Measurements from ENCODE around the gene WNK2. TPM values are rescaled to one million over a fixed set of nuclear protein-coding genes. Genes with fewer than 3 reads are reported as not detected.

WNK2 gene
- total and polyA plus RNA-seq, 2 of the 4 experiments (the other 2 are of a cell fraction) = not detected

- WGBS, 2 experiments (ENCODE audit: extremely low coverage in 2 of 2, insufficient read length in 1 of 2) = 66% methylated on average over 5 of the region's 41 CpGs; no CpG with 5 or more reads in 1 of the 2 experiments
- dilution Hi-C loops (cut with HindIII; ENCODE audit: low sequenced_read_pairs, unreplicated experiment) (no loop called here), in situ Hi-C loops (cut with MboI; ENCODE audit: low sequenced_read_pairs) (no loop called here), intact Hi-C loops (cut with micrococcal nuclease) (no loop called here)
- Histone ChIP-seq H3K79me1 (ENCODE audit: low read depth in 1 of 2, low read length in 2 of 2) (no peaks in the 10 kb centered on the region), H3K36me3 (ENCODE audit: control insufficient read depth, insufficient read depth, low read length) (no peaks in the 10 kb centered on the region), H3K14ac (replicated peaks; ENCODE audit: low read depth, low read length) (no peak overlapping the region), H3K56ac (ENCODE audit: extremely low read depth, insufficient read depth, low read length) (no peak overlapping the region), H3K23ac (ENCODE audit: low read depth, low read length) (no peak overlapping the region), H2AK5ac (ENCODE audit: low read depth, low read length) (no peak overlapping the region), H2BK120ac (ENCODE audit: low read depth, low read length) (no peak overlapping the region), H3K27ac (ENCODE audit: insufficient read depth, low read length) (no peak overlapping the region), H2BK20ac (ENCODE audit: low read depth, low read length) (no peak overlapping the region), H3K9ac (ENCODE audit: low read depth, low read length) (no peak overlapping the region), H3K9me3 (ENCODE audit: control insufficient read depth, insufficient read depth, low read length) (no peaks in the 10 kb centered on the region), H2AFZ (replicated peaks; ENCODE audit: low read length, poor library complexity) (no peak overlapping the region), H3K27me3 (ENCODE audit: control insufficient read depth, insufficient read depth, low read length) (peaks cover 8% of the 10 kb centered on the region; the same call in 1 of the 2 replicates), H3K4ac (ENCODE audit: low read depth, low read length) (no peak overlapping the region), H4K8ac (ENCODE audit: low read depth in 2 of 2, low read length in 2 of 2) (no peak overlapping the region), H3K4me1 (ENCODE audit: control insufficient read depth, insufficient read depth, low read length) (no peaks in the 10 kb centered on the region), H3K18ac (ENCODE audit: low read depth, low read length) (no peak overlapping the region), H2AK9ac (replicated peaks; ENCODE audit: low read depth, low read length, poor library complexity) (no peak overlapping the region), H3K9me1 (ENCODE audit: insufficient read depth, low read length) (no peaks in the 10 kb centered on the region), H4K5ac (ENCODE audit: low read depth, low read length) (no peak overlapping the region), H2BK15ac (ENCODE audit: low read depth, low read length) (no peak overlapping the region), H3K4me2 (ENCODE audit: low read depth, low read length) (no peak overlapping the region), H3K4me3 (ENCODE audit: insufficient read depth, low read depth, low read length) (no peak overlapping the region), H4K91ac (ENCODE audit: insufficient read depth, low read depth, low read length) (no peak overlapping the region), H4K20me1 (ENCODE audit: insufficient read depth, low read length) (no peaks in the 10 kb centered on the region; the same call in 1 of the 2 replicates), H2BK5ac (ENCODE audit: low read depth, low read length, poor library complexity, severe bottlenecking) (no peak overlapping the region)
- ATAC-seq (ENCODE audit: low read depth) (no peak), DNase-seq (no peak)
- ChIA-PET POLR2A (ENCODE audit: unreplicated experiment) (no interaction called here), CTCF (interaction anchor here (1.2 kb wide), 1 partner anchor 22 kb away, joined by 3 read pairs; no protein-coding TSS in a partner anchor)
- BruUV-seq (replicated peaks) = no TSS peak
- TF ChIP-seq BHLHE40 (IDR thresholded peaks at IDR 0.05; ENCODE audit: low read depth, low read length) (no peak), CHD1 (IDR thresholded peaks at IDR 0.05; ENCODE audit: low read depth, low read length) (no peak), FOS (IDR thresholded peaks at IDR 0.05; ENCODE audit: low read depth, low read length) (no peak), USF2 (IDR thresholded peaks at IDR 0.05; ENCODE audit: low read depth, low read length) (no peak), MAZ (IDR thresholded peaks at IDR 0.05; ENCODE audit: borderline replicate concordance, low read depth, low read length) (no peak), MXI1 (IDR thresholded peaks at IDR 0.05; ENCODE audit: borderline replicate concordance, low read depth, low read length) (no peak), RFX5 (IDR thresholded peaks at IDR 0.05; ENCODE audit: low read depth, low read length) (no peak), ELK1 (IDR thresholded peaks at IDR 0.05; ENCODE audit: borderline replicate concordance, low read depth, low read length) (no peak), MAFK (IDR thresholded peaks at IDR 0.05; ENCODE audit: low read depth, low read length) (no peak), RAD21 (IDR thresholded peaks at IDR 0.05; ENCODE audit: low read length) (no peak), NFE2L2 (IDR thresholded peaks at IDR 0.05; ENCODE audit: low read depth, low read length) (no peak), POLR2A (IDR thresholded peaks at IDR 0.05; ENCODE audit: low read depth, low read length) (no peak)
Measured at GRCh38 chr9:93263334-93264229, 79.6 kb downstream of the WNK2 start.

Data from IMR-90 (cell line).